OCI-LY1 (cell line): ENCODE measurements around the gene USP43.

Experiments
- CTCF ChIP-seq: fragments of 200-600 bp; sonication (generic), shearing (Covaris generic); IDR thresholded peaks from 2 replicates; pipeline ENCODE4 v1.5.1; 2017; ENCODE audit warnings: mild to moderate bottlenecking, antibody characterized with exemption, low read length, moderate library complexity, mixed read lengths
- EZH2 ChIP-seq: fragments of 200-600 bp; sonication (generic), shearing (Covaris generic); IDR thresholded peaks from 2 replicates; pipeline ENCODE4 v1.8.0; 2017; ENCODE audit warnings: borderline replicate concordance, mixed run types, mild to moderate bottlenecking, antibody characterized with exemption, low read length, moderate library complexity, mixed read lengths

DNA sequence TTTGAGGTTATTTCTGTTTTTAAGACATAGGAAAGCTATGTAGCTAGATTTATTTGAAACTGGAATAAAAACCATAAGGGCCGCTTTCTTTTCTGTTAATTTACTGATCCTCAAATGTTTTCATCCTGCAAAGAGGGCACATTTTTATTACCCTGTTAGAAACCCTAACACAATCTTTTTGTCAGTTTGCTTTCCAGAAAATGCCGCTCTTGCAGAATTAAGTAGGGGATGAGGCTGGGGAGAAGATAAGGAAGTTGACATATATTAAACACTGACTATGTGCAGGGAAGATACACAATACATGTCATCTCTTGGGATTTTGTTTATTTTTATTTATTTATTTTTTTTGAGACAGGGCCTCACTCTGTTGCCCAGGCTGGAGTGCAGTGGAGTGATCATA is 15.7 kb downstream of the USP43 start:
- TF ChIP-seq CTCF (no peak), EZH2 (no peak)
